Stimulated activated CD4-positive, alpha-beta T cell treated with anti-CD3 and anti-CD28 coated beads, Interleukin-4, amount 100 ng/mL, for 48 hours (primary cell): ENCODE measurements around the gene SKOR1.

Experiments
- DNase-seq, 2 donors: peaks; one replicate each; pipeline ENCODE4 v3.0.0-alpha.2; 2020; ENCODE audit warnings: low read depth in 2 of 2

The SKOR1 gene

GRCh38 chr15:67819636-67820035 is 5.7 kb upstream of the SKOR1 start:
- DNase-seq = no peak

- DNase-seq = no peak
Observed at GRCh38 chr15:67820122-67820991, 5.0 kb upstream of the SKOR1 start.

GRCh38 chr15:67820992-67821783 is 4.1 kb upstream of the SKOR1 start:
- DNase-seq = no peak

GRCh38 chr15:67821784-67822440 is 3.4 kb upstream of the SKOR1 start:
- no peak for DNase-seq

GRCh38 chr15:67822537-67823313 is 2.6 kb upstream of the SKOR1 start:
- no peak for DNase-seq

GRCh38 chr15:67823314-67824196 is 1.8 kb upstream of the SKOR1 start:
- DNase-seq = no peak

- DNase-seq = no peak
Observed at GRCh38 chr15:67824197-67824968, 926 bp upstream of the SKOR1 start.

- no peak for DNase-seq
Observed at GRCh38 chr15:67825881-67826716, 790 bp downstream of the SKOR1 start.

- DNase-seq = no peak
Observed at GRCh38 chr15:67826717-67827561, 1.6 kb downstream of the SKOR1 start.

GRCh38 chr15:67827562-67828277 is 2.4 kb downstream of the SKOR1 start:
- DNase-seq = no peak

- no peak for DNase-seq
Observed at GRCh38 chr15:67828278-67828968, 3.1 kb downstream of the SKOR1 start.

GRCh38 chr15:67828969-67829646 is 3.8 kb downstream of the SKOR1 start:
- no peak for DNase-seq

- no peak for DNase-seq
Observed at GRCh38 chr15:67829647-67830504, 4.6 kb downstream of the SKOR1 start.

- no peak for DNase-seq
Observed at GRCh38 chr15:67831363-67831762, 6.1 kb downstream of the SKOR1 start.

GRCh38 chr15:67832031-67832551 is 6.8 kb downstream of the SKOR1 start:
- DNase-seq = no peak
